ENCODE measurements around the gene LAPTM4A.

The LAPTM4A gene

GRCh38 chr2:20012032-20012281 lies 39.5 kb downstream of the LAPTM4A start:
- peaks cover 0 to 3% of the 10 kb centered on the region in 2 donors for H3K4me1 ChIP-seq (ENCODE audit: control insufficient read depth in 2 of 2, insufficient read depth in 2 of 2, low read length in 2 of 2)
- H3K9me3 ChIP-seq (ENCODE audit: control insufficient read depth in 2 of 2, low read length in 2 of 2): no peaks in the 10 kb centered on the region
- H3K4me3 ChIP-seq (ENCODE audit: low read length in 2 of 2): peak overlapping the region in 1 of 2 donors; percentile 42
- H3K27me3 ChIP-seq (ENCODE audit: control insufficient read depth in 2 of 2, insufficient read depth in 2 of 2, low read length in 2 of 2): peaks cover 18 to 26% of the 10 kb centered on the region in 2 donors
- no peak overlapping the region for H3K27ac ChIP-seq (ENCODE audit: low read depth in 2 of 2, low read length in 2 of 2)
- no peaks in the 10 kb centered on the region for H3K36me3 ChIP-seq (ENCODE audit: control insufficient read depth in 2 of 2, insufficient read depth in 2 of 2, low read length in 2 of 2)
- H3K9ac ChIP-seq (ENCODE audit: low read depth in 1 of 2, low read length in 2 of 2): no peak overlapping the region

GRCh38 chr2:20011276-20012031 lies 40.0 kb downstream of the LAPTM4A start:
- H3K9me3 ChIP-seq (ENCODE audit: control insufficient read depth in 2 of 2, low read length in 2 of 2): no peaks in the 10 kb centered on the region
- H3K9ac ChIP-seq (ENCODE audit: low read depth in 1 of 2, low read length in 2 of 2): no peak overlapping the region
- H3K36me3 ChIP-seq (ENCODE audit: control insufficient read depth in 2 of 2, insufficient read depth in 2 of 2, low read length in 2 of 2): no peaks in the 10 kb centered on the region
- peaks cover 0 to 3% of the 10 kb centered on the region in 2 donors for H3K4me1 ChIP-seq (ENCODE audit: control insufficient read depth in 2 of 2, insufficient read depth in 2 of 2, low read length in 2 of 2)
- no peak overlapping the region for H3K4me3 ChIP-seq (ENCODE audit: low read length in 2 of 2)
- H3K27ac ChIP-seq (ENCODE audit: low read depth in 2 of 2, low read length in 2 of 2): no peak overlapping the region
- peaks cover 18 to 26% of the 10 kb centered on the region in 2 donors for H3K27me3 ChIP-seq (ENCODE audit: control insufficient read depth in 2 of 2, insufficient read depth in 2 of 2, low read length in 2 of 2)

- Histone ChIP-seq H3K9ac (ENCODE audit: low read depth in 1 of 2, low read length in 2 of 2) (no peak overlapping the region), H3K4me1 (ENCODE audit: control insufficient read depth in 2 of 2, insufficient read depth in 2 of 2, low read length in 2 of 2) (peaks cover 0 to 3% of the 10 kb centered on the region in 2 donors), H3K4me3 (ENCODE audit: low read length in 2 of 2) (no peak overlapping the region), H3K27ac (ENCODE audit: low read depth in 2 of 2, low read length in 2 of 2) (no peak overlapping the region), H3K36me3 (ENCODE audit: control insufficient read depth in 2 of 2, insufficient read depth in 2 of 2, low read length in 2 of 2) (no peaks in the 10 kb centered on the region), H3K27me3 (ENCODE audit: control insufficient read depth in 2 of 2, insufficient read depth in 2 of 2, low read length in 2 of 2) (peaks cover 18 to 26% of the 10 kb centered on the region in 2 donors), H3K9me3 (ENCODE audit: control insufficient read depth in 2 of 2, low read length in 2 of 2) (no peaks in the 10 kb centered on the region)
Measured at GRCh38 chr2:20008703-20009102, 42.7 kb downstream of the LAPTM4A start.

GRCh38 chr2:20005891-20006470 lies 45.4 kb downstream of the LAPTM4A start:
- H3K27me3 ChIP-seq (ENCODE audit: control insufficient read depth in 2 of 2, insufficient read depth in 2 of 2, low read length in 2 of 2): peaks cover 6 to 10% of the 10 kb centered on the region in 2 donors
- H3K9ac ChIP-seq (ENCODE audit: low read depth in 1 of 2, low read length in 2 of 2): no peak overlapping the region
- H3K4me3 ChIP-seq (ENCODE audit: low read length in 2 of 2): no peak overlapping the region
- no peaks in the 10 kb centered on the region for H3K4me1 ChIP-seq (ENCODE audit: control insufficient read depth in 2 of 2, insufficient read depth in 2 of 2, low read length in 2 of 2)
- H3K9me3 ChIP-seq (ENCODE audit: control insufficient read depth in 2 of 2, low read length in 2 of 2): no peaks in the 10 kb centered on the region
- H3K27ac ChIP-seq (ENCODE audit: low read depth in 2 of 2, low read length in 2 of 2): no peak overlapping the region
- H3K36me3 ChIP-seq (ENCODE audit: control insufficient read depth in 2 of 2, insufficient read depth in 2 of 2, low read length in 2 of 2): no peaks in the 10 kb centered on the region

- Histone ChIP-seq H3K9ac (ENCODE audit: low read depth in 1 of 2, low read length in 2 of 2) (no peak overlapping the region), H3K27ac (ENCODE audit: low read depth in 2 of 2, low read length in 2 of 2) (no peak overlapping the region), H3K9me3 (ENCODE audit: control insufficient read depth in 2 of 2, low read length in 2 of 2) (no peaks in the 10 kb centered on the region), H3K27me3 (ENCODE audit: control insufficient read depth in 2 of 2, insufficient read depth in 2 of 2, low read length in 2 of 2) (peaks cover 0 to 2% of the 10 kb centered on the region in 2 donors), H3K4me1 (ENCODE audit: control insufficient read depth in 2 of 2, insufficient read depth in 2 of 2, low read length in 2 of 2) (no peaks in the 10 kb centered on the region), H3K4me3 (ENCODE audit: low read length in 2 of 2) (no peak overlapping the region), H3K36me3 (ENCODE audit: control insufficient read depth in 2 of 2, insufficient read depth in 2 of 2, low read length in 2 of 2) (no peaks in the 10 kb centered on the region)
Measured at GRCh38 chr2:20005067-20005627, 46.3 kb downstream of the LAPTM4A start.

GRCh38 chr2:20001361-20001863 lies 50.0 kb downstream of the LAPTM4A start:
- no peaks in the 10 kb centered on the region for H3K9me3 ChIP-seq (ENCODE audit: control insufficient read depth in 2 of 2, low read length in 2 of 2)
- no peak overlapping the region for H3K9ac ChIP-seq (ENCODE audit: low read depth in 1 of 2, low read length in 2 of 2)
- H3K4me3 ChIP-seq (ENCODE audit: low read length in 2 of 2): no peak overlapping the region
- no peak overlapping the region for H3K27ac ChIP-seq (ENCODE audit: low read depth in 2 of 2, low read length in 2 of 2)
- no peaks in the 10 kb centered on the region for H3K4me1 ChIP-seq (ENCODE audit: control insufficient read depth in 2 of 2, insufficient read depth in 2 of 2, low read length in 2 of 2)
- no peaks in the 10 kb centered on the region for H3K27me3 ChIP-seq (ENCODE audit: control insufficient read depth in 2 of 2, insufficient read depth in 2 of 2, low read length in 2 of 2)
- no peaks in the 10 kb centered on the region for H3K36me3 ChIP-seq (ENCODE audit: control insufficient read depth in 2 of 2, insufficient read depth in 2 of 2, low read length in 2 of 2)

- Histone ChIP-seq H3K4me1 (ENCODE audit: control insufficient read depth in 2 of 2, insufficient read depth in 2 of 2, low read length in 2 of 2) (peaks cover 5% of the 10 kb centered on the region in 2 donors), H3K9me3 (ENCODE audit: control insufficient read depth in 2 of 2, low read length in 2 of 2) (no peaks in the 10 kb centered on the region), H3K4me3 (ENCODE audit: low read length in 2 of 2) (no peak overlapping the region), H3K36me3 (ENCODE audit: control insufficient read depth in 2 of 2, insufficient read depth in 2 of 2, low read length in 2 of 2) (no peaks in the 10 kb centered on the region), H3K27me3 (ENCODE audit: control insufficient read depth in 2 of 2, insufficient read depth in 2 of 2, low read length in 2 of 2) (peaks cover 0 to 7% of the 10 kb centered on the region in 2 donors), H3K9ac (ENCODE audit: low read depth in 1 of 2, low read length in 2 of 2) (no peak overlapping the region), H3K27ac (ENCODE audit: low read depth in 2 of 2, low read length in 2 of 2) (no peak overlapping the region)
Measured at GRCh38 chr2:19993731-19994130, 57.7 kb downstream of the LAPTM4A start.

- Histone ChIP-seq H3K4me3 (ENCODE audit: low read length in 2 of 2) (no peak overlapping the region), H3K27me3 (ENCODE audit: control insufficient read depth in 2 of 2, insufficient read depth in 2 of 2, low read length in 2 of 2) (peaks cover 0 to 7% of the 10 kb centered on the region in 2 donors), H3K9me3 (ENCODE audit: control insufficient read depth in 2 of 2, low read length in 2 of 2) (no peaks in the 10 kb centered on the region), H3K4me1 (ENCODE audit: control insufficient read depth in 2 of 2, insufficient read depth in 2 of 2, low read length in 2 of 2) (peaks cover 5% of the 10 kb centered on the region in 2 donors), H3K27ac (ENCODE audit: low read depth in 2 of 2, low read length in 2 of 2) (no peak overlapping the region), H3K36me3 (ENCODE audit: control insufficient read depth in 2 of 2, insufficient read depth in 2 of 2, low read length in 2 of 2) (no peaks in the 10 kb centered on the region), H3K9ac (ENCODE audit: low read depth in 1 of 2, low read length in 2 of 2) (no peak overlapping the region)
Measured at GRCh38 chr2:19991895-19992294, 59.5 kb downstream of the LAPTM4A start.

- Histone ChIP-seq H3K27ac (ENCODE audit: low read depth in 2 of 2, low read length in 2 of 2) (peak overlapping the region in 1 of 2 donors; percentile 24), H3K36me3 (ENCODE audit: control insufficient read depth in 2 of 2, insufficient read depth in 2 of 2, low read length in 2 of 2) (no peaks in the 10 kb centered on the region), H3K9ac (ENCODE audit: low read depth in 1 of 2, low read length in 2 of 2) (peak overlapping the region in 1 of 2 donors; percentile 63), H3K9me3 (ENCODE audit: control insufficient read depth in 2 of 2, low read length in 2 of 2) (no peaks in the 10 kb centered on the region), H3K4me3 (ENCODE audit: low read length in 2 of 2) (peak overlapping the region; percentile 77 to 87), H3K4me1 (ENCODE audit: control insufficient read depth in 2 of 2, insufficient read depth in 2 of 2, low read length in 2 of 2) (peaks cover 5% of the 10 kb centered on the region in 2 donors), H3K27me3 (ENCODE audit: control insufficient read depth in 2 of 2, insufficient read depth in 2 of 2, low read length in 2 of 2) (peaks cover 0 to 7% of the 10 kb centered on the region in 2 donors)
Measured at GRCh38 chr2:19990416-19990728, 61.1 kb downstream of the LAPTM4A start.

- Histone ChIP-seq H3K9me3 (ENCODE audit: control insufficient read depth in 2 of 2, low read length in 2 of 2) (no peaks in the 10 kb centered on the region), H3K4me3 (ENCODE audit: low read length in 2 of 2) (peak within 1 kb of the TSS; percentile 77 to 87), H3K36me3 (ENCODE audit: control insufficient read depth in 2 of 2, insufficient read depth in 2 of 2, low read length in 2 of 2) (no peaks in the 10 kb centered on the region), H3K4me1 (ENCODE audit: control insufficient read depth in 2 of 2, insufficient read depth in 2 of 2, low read length in 2 of 2) (peaks cover 5% of the 10 kb centered on the region in 2 donors), H3K27ac (ENCODE audit: low read depth in 2 of 2, low read length in 2 of 2) (peak within 1 kb of the TSS in 1 of 2 donors; percentile 24), H3K27me3 (ENCODE audit: control insufficient read depth in 2 of 2, insufficient read depth in 2 of 2, low read length in 2 of 2) (peaks cover 0 to 7% of the 10 kb centered on the region in 2 donors), H3K9ac (ENCODE audit: low read depth in 1 of 2, low read length in 2 of 2) (peak within 1 kb of the TSS; percentile 61 to 63)
Measured at GRCh38 chr2:19989667-19990415, 61.6 kb downstream of the LAPTM4A start, which contains the start of gene WDR35. Gene WDR35 (minus strand): TSS chr2:19990105. CDS start chr2:19990015, 90 bp downstream.
